ENCODE results near the gene TBC1D13.

Gene TBC1D13, protein sequence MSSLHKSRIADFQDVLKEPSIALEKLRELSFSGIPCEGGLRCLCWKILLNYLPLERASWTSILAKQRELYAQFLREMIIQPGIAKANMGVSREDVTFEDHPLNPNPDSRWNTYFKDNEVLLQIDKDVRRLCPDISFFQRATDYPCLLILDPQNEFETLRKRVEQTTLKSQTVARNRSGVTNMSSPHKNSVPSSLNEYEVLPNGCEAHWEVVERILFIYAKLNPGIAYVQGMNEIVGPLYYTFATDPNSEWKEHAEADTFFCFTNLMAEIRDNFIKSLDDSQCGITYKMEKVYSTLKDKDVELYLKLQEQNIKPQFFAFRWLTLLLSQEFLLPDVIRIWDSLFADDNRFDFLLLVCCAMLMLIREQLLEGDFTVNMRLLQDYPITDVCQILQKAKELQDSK

DNA sequence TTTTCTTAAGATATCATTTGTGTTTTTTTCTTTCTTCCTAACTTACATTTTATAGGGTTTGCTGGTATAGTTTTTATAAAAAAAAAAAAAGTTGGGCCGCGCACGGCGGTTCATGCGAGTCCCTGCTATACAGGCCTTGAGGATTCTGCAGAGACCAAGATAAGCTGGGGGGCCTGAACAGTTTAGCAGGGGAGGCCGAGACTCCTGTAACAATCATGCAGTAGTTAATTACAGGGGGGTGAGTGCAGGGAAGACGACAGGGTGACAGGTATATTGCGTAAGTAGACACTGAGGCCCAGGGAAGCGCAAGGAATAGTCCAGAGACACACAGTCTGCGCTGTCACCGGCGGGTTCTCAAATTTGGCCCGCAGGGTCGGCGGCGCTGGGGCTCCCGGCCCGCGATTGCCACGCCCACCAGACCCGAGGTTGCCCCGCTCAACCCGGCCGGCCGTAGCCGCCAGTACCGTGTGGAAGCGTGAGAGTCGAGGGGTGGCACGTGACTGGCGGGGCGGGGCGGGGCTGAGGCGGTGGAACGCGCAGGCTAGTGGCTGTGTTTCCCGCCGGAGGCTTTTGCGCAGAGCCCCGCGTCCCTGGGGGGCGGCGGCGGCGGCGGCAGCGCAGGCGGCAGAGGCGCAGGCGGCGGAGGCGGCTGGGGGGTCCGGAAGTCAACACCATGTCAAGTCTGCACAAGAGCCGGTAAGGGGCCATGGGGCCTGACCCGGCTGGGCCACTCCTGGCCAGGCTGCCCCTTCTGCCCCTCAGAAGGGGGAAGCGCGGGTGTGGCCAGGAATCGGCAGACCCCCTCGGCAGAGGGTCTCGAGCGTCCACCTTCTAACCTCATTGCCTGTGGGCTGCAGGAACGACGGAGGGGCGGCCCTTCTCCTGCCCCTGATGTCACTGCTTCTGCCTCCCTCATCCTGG lies at the start of gene TBC1D13:
Gene TBC1D13 (plus strand): TSS at position 573 of the 921 bp plus-strand sequence. CDS start 101 bp downstream, at position 674.
- peak within 1 kb of the TSS; percentile 81 to 86 for H3K9ac ChIP-seq (ENCODE audit: low read length in 2 of 2)
- peaks cover 14 to 15% of the 10 kb centered on the region in 2 donors for H3K36me3 ChIP-seq (ENCODE audit: control insufficient read depth in 2 of 2, insufficient read depth in 2 of 2, low read length in 2 of 2)
- peaks cover 18% of the 10 kb centered on the region for H3K4me1 ChIP-seq (ENCODE audit: control insufficient read depth, insufficient read depth, low read length)
- H3K27me3 ChIP-seq (ENCODE audit: control insufficient read depth in 1 of 2, insufficient read depth in 2 of 2, low read length in 2 of 2) = no peaks in the 10 kb centered on the region
- peak within 1 kb of the TSS; percentile 70 for H3K27ac ChIP-seq (ENCODE audit: low read length)
- H3K9me3 ChIP-seq (ENCODE audit: control insufficient read depth in 2 of 2, low read length in 2 of 2) = no peaks in the 10 kb centered on the region
- peak within 1 kb of the TSS; percentile 87 to 96 for H3K4me3 ChIP-seq (ENCODE audit: low read length in 2 of 2)

DNA sequence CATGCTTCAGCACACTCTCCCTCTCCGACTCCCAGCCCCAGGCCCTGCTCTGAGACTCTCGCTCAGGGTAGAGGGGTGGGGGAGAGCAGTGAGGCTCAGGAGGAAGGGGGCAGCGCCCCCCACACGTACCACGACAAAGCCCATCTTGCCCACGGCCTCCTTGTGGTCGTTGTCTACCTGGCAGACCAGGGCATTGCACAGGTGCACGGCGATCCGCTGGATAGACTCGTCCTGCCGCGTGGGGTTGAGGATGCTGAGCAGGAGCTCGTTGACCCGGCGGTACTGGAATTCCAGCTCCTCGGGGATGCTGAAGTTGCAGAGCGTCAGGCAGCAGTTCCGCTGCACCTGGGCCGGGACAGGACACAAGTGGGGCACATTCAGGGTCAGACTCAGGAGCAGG lies 44.7 kb upstream of the TBC1D13 start:
- Histone ChIP-seq H3K36me3 (ENCODE audit: control insufficient read depth in 2 of 2, insufficient read depth in 2 of 2, low read length in 2 of 2) (peaks cover 28 to 33% of the 10 kb centered on the region in 2 donors), H3K9ac (ENCODE audit: low read length in 2 of 2) (no peak overlapping the region), H3K4me3 (ENCODE audit: low read length in 2 of 2) (no peak overlapping the region), H3K27me3 (ENCODE audit: control insufficient read depth in 1 of 2, insufficient read depth in 2 of 2, low read length in 2 of 2) (no peaks in the 10 kb centered on the region), H3K27ac (ENCODE audit: low read length) (no peak overlapping the region), H3K9me3 (ENCODE audit: control insufficient read depth in 2 of 2, low read length in 2 of 2) (no peaks in the 10 kb centered on the region), H3K4me1 (ENCODE audit: control insufficient read depth, insufficient read depth, low read length) (no peaks in the 10 kb centered on the region)

DNA sequence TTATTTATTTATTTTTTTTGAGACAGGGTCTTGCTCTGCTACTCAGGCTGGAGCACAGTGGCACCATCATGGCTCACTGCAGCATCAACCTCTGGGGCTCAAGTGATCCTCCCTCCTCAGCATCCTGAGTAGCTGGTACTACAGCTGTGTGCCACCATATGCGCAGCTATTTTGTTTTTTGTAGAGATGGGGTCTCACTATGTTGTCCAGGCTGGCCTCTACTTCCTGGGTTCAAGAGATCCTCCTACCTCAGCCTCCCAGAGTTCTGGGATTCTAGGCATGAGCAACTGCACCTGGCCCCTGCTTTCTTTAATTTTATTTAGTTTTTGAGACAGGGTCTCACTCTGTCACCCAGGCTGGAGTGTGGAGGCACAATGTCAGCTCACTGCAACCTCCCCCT lies 43.6 kb upstream of the TBC1D13 start:
- Histone ChIP-seq H3K9me3 (ENCODE audit: control insufficient read depth in 2 of 2, low read length in 2 of 2) (no peaks in the 10 kb centered on the region), H3K27me3 (ENCODE audit: control insufficient read depth in 1 of 2, insufficient read depth in 2 of 2, low read length in 2 of 2) (no peaks in the 10 kb centered on the region), H3K9ac (ENCODE audit: low read length in 2 of 2) (no peak overlapping the region), H3K27ac (ENCODE audit: low read length) (no peak overlapping the region), H3K36me3 (ENCODE audit: control insufficient read depth in 2 of 2, insufficient read depth in 2 of 2, low read length in 2 of 2) (peaks cover 28 to 32% of the 10 kb centered on the region in 2 donors), H3K4me1 (ENCODE audit: control insufficient read depth, insufficient read depth, low read length) (no peaks in the 10 kb centered on the region), H3K4me3 (ENCODE audit: low read length in 2 of 2) (no peak overlapping the region)

DNA sequence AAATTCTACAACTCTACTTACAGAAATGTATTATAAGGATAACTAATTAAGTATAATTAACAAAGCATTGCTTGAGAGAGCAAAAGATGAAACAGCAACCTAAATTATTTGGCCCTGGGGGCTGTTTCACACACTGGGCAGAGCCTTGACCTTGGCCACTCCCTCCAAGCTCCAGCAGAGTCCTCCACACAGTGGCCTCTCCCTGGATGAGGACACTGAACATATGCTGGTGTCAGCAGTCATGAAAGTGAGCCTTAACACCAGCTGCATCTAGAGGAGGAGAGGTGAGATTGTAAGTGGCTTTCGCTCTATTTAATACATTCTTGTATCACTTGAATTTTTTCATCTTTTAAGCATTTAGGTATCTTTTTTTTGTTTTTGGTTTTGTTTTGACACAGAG lies 39.8 kb upstream of the TBC1D13 start:
- peaks cover 4 to 22% of the 10 kb centered on the region in 2 donors for H3K36me3 ChIP-seq (ENCODE audit: control insufficient read depth in 2 of 2, insufficient read depth in 2 of 2, low read length in 2 of 2)
- H3K9ac ChIP-seq (ENCODE audit: low read length in 2 of 2) = no peak overlapping the region
- H3K9me3 ChIP-seq (ENCODE audit: control insufficient read depth in 2 of 2, low read length in 2 of 2) = no peaks in the 10 kb centered on the region
- no peaks in the 10 kb centered on the region for H3K27me3 ChIP-seq (ENCODE audit: control insufficient read depth in 1 of 2, insufficient read depth in 2 of 2, low read length in 2 of 2)
- no peak overlapping the region for H3K4me3 ChIP-seq (ENCODE audit: low read length in 2 of 2)
- H3K4me1 ChIP-seq (ENCODE audit: control insufficient read depth, insufficient read depth, low read length) = no peaks in the 10 kb centered on the region
- no peak overlapping the region for H3K27ac ChIP-seq (ENCODE audit: low read length)

DNA sequence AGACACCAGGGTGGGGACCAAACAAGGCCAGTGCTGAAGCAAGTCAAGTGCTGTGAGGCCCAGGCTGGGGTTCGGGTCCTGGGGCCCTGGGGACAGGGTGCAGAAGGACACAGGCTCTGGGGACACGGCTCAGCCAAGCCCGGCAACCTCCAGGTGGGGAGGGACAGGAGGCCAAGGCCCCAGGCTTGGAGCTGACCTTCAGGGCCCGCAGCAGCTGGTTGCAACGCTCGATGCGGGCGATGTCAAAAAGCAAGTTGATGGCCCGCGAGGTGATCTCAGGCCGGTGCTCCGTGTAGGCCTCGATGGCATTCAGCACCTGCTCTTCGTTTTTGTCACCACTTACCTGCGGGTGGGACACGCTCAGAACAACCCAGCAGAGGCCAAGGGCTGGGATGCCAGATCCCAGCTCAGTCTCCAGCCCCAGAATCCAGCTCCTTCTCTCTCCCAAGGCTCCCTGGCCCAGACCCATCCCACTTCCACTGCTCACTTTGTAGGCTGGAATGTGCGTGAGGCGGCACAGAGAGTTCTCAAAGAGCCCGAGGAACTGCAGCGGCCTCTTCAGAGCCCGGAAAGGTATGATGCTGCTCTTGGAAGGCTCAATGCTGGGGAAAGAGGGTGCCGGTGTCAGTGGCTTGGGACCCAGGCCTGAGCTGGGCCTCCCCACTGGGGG lies 36.0 kb upstream of the TBC1D13 start:
- Histone ChIP-seq H3K36me3 (ENCODE audit: control insufficient read depth in 2 of 2, insufficient read depth in 2 of 2, low read length in 2 of 2) (peaks cover 23 to 40% of the 10 kb centered on the region in 2 donors), H3K4me3 (ENCODE audit: low read length in 2 of 2) (no peak overlapping the region), H3K4me1 (ENCODE audit: control insufficient read depth, insufficient read depth, low read length) (no peaks in the 10 kb centered on the region)

DNA sequence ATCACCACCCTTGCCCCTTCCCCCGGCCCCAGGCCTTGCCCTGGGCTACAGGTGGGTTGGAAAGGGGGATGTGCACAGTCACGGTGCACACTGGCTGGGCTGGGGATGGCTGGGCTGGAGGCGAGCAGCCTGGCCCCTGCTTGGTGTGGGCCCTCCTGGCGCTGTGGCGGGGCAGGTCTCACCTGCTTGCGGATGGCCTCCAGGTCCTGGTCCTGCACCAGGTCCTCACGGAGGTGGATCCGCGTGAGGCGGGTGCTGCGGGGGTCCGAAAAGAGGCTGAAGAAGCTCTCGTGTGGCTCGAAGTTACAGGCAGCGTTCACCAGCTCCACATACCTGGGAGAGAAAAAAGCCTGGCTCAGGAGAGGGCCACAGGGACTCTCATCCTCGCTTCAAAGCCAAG lies 33.4 kb upstream of the TBC1D13 start:
- Histone ChIP-seq H3K27me3 (ENCODE audit: control insufficient read depth in 1 of 2, insufficient read depth in 2 of 2, low read length in 2 of 2) (no peaks in the 10 kb centered on the region), H3K36me3 (ENCODE audit: control insufficient read depth in 2 of 2, insufficient read depth in 2 of 2, low read length in 2 of 2) (peaks cover 22 to 36% of the 10 kb centered on the region in 2 donors), H3K4me1 (ENCODE audit: control insufficient read depth, insufficient read depth, low read length) (no peaks in the 10 kb centered on the region), H3K9me3 (ENCODE audit: control insufficient read depth in 2 of 2, low read length in 2 of 2) (no peaks in the 10 kb centered on the region), H3K4me3 (ENCODE audit: low read length in 2 of 2) (no peak overlapping the region), H3K9ac (ENCODE audit: low read length in 2 of 2) (no peak overlapping the region), H3K27ac (ENCODE audit: low read length) (no peak overlapping the region)

More for the DNA sequence above, 36.0 kb upstream of the TBC1D13 start:
- no peak overlapping the region for H3K27ac ChIP-seq (ENCODE audit: low read length)
- H3K9ac ChIP-seq (ENCODE audit: low read length in 2 of 2) = no peak overlapping the region
- H3K9me3 ChIP-seq (ENCODE audit: control insufficient read depth in 2 of 2, low read length in 2 of 2) = no peaks in the 10 kb centered on the region
- H3K27me3 ChIP-seq (ENCODE audit: control insufficient read depth in 1 of 2, insufficient read depth in 2 of 2, low read length in 2 of 2) = no peaks in the 10 kb centered on the region

DNA sequence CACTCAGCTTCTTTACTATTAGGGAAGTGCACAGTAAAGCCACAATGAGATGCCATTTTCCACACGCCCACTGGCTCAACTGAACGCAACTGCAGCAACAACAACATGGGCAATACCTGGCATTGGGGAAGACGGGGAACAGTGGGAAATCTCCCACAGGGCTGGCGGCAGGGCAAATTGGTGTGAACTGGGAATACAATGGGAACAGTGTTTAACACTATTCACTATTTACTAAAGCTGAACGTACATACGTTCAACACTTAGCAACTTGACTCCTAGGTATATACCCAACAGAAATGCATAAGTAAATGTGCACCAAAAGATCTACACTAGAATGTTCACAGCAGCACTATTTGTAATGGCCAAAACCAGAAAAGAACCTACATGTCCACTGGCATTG lies 29.5 kb upstream of the TBC1D13 start:
- no peak overlapping the region for H3K9ac ChIP-seq (ENCODE audit: low read length in 2 of 2)
- no peak overlapping the region for H3K4me3 ChIP-seq (ENCODE audit: low read length in 2 of 2)
- no peaks in the 10 kb centered on the region for H3K27me3 ChIP-seq (ENCODE audit: control insufficient read depth in 1 of 2, insufficient read depth in 2 of 2, low read length in 2 of 2)
- no peak overlapping the region for H3K27ac ChIP-seq (ENCODE audit: low read length)
- no peaks in the 10 kb centered on the region for H3K4me1 ChIP-seq (ENCODE audit: control insufficient read depth, insufficient read depth, low read length)
- no peaks in the 10 kb centered on the region for H3K9me3 ChIP-seq (ENCODE audit: control insufficient read depth in 2 of 2, low read length in 2 of 2)
- peaks cover 18 to 21% of the 10 kb centered on the region in 2 donors for H3K36me3 ChIP-seq (ENCODE audit: control insufficient read depth in 2 of 2, insufficient read depth in 2 of 2, low read length in 2 of 2)

DNA sequence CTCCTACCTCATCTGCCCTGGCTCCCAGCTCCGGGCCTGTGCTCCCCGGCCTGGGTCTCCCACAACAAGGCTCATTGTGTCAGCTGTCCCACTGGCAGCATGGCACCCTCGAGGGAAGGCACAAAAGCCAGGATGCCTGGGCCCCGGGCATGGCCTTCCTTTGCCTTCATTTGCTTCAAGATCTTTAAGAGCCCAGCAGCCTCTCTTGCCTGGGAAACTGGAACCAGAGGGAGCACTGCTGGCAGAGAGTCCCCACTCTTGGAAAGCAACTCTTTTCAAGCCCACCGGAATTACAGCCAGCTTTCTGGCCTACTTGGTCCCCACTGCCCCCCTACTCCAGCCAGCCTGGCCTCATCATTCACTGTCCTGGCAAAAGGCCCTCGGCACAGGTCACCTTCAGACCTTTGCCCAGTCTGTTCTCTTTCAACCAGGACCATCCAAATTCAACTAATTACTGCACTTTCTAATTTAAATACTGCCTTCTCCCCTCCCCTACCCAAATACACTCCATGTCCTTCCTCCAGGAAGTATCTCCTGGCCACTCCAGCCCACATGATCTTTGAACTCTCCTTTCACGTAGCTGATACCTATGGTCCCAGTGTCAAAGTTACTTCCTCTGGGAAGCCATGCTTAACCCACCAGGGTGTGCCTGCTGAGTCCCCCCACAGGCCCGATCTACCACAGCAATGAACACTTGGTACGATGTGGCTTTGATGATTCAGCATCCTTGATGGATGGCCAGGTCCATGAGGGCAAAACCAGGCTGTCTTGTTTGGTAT lies 24.2 kb upstream of the TBC1D13 start:
- Histone ChIP-seq H3K9ac (ENCODE audit: low read length in 2 of 2) (peak overlapping the region; percentile 15 to 42), H3K4me3 (ENCODE audit: low read length in 2 of 2) (no peak overlapping the region), H3K27ac (ENCODE audit: low read length) (no peak overlapping the region), H3K4me1 (ENCODE audit: control insufficient read depth, insufficient read depth, low read length) (peaks cover 2% of the 10 kb centered on the region), H3K36me3 (ENCODE audit: control insufficient read depth in 2 of 2, insufficient read depth in 2 of 2, low read length in 2 of 2) (peaks cover 6 to 10% of the 10 kb centered on the region in 2 donors), H3K27me3 (ENCODE audit: control insufficient read depth in 1 of 2, insufficient read depth in 2 of 2, low read length in 2 of 2) (no peaks in the 10 kb centered on the region), H3K9me3 (ENCODE audit: control insufficient read depth in 2 of 2, low read length in 2 of 2) (no peaks in the 10 kb centered on the region)

DNA sequence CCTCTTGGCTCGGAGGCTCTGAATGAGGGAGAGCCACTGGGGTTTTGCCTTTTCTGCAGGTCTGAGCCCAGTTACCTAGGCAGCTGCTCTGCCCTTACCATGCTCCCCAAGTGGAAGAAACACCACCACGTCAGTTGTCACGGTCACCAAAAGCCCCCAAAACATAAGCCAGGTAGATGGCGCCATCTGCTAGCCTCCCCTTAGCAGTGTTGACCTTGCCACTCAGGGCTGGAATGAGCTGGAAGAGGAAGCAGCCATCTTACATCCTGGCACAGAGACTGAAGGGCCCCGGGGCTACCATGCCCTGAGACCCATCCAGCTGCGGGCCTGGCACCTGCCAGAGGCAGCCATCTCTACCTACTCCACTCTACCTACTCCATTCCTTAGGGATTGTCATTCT lies 22.7 kb upstream of the TBC1D13 start:
- Histone ChIP-seq H3K4me1 (ENCODE audit: control insufficient read depth, insufficient read depth, low read length) (peaks cover 8% of the 10 kb centered on the region), H3K27ac (ENCODE audit: low read length) (no peak overlapping the region), H3K27me3 (ENCODE audit: control insufficient read depth in 1 of 2, insufficient read depth in 2 of 2, low read length in 2 of 2) (no peaks in the 10 kb centered on the region), H3K4me3 (ENCODE audit: low read length in 2 of 2) (no peak overlapping the region), H3K36me3 (ENCODE audit: control insufficient read depth in 2 of 2, insufficient read depth in 2 of 2, low read length in 2 of 2) (peaks cover 6 to 12% of the 10 kb centered on the region in 2 donors), H3K9me3 (ENCODE audit: control insufficient read depth in 2 of 2, low read length in 2 of 2) (no peaks in the 10 kb centered on the region), H3K9ac (ENCODE audit: low read length in 2 of 2) (no peak overlapping the region)

DNA sequence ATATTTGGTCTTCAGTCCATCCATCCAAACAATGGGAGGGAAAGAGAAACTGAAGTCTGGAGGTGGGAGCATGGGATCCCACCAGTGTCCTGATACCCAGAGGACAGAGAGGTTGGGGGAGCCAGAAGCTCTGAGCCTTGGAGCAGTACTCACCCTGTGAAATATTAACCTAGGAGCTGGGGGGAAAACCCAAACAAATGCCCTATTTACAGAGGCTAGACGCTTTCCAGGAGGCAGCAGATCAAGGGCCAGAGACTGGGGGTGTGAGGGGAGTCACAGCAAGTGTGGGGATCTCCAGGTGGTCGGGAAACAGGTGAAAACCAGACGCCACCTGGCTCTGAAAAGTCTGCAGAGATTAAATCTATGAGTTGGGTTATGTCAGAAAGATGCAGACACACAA lies 21.6 kb upstream of the TBC1D13 start:
- Histone ChIP-seq H3K27me3 (ENCODE audit: control insufficient read depth in 1 of 2, insufficient read depth in 2 of 2, low read length in 2 of 2) (no peaks in the 10 kb centered on the region), H3K4me3 (ENCODE audit: low read length in 2 of 2) (no peak overlapping the region), H3K9ac (ENCODE audit: low read length in 2 of 2) (peak overlapping the region in 1 of 2 donors; percentile 5), H3K4me1 (ENCODE audit: control insufficient read depth, insufficient read depth, low read length) (peaks cover 12% of the 10 kb centered on the region), H3K9me3 (ENCODE audit: control insufficient read depth in 2 of 2, low read length in 2 of 2) (no peaks in the 10 kb centered on the region), H3K36me3 (ENCODE audit: control insufficient read depth in 2 of 2, insufficient read depth in 2 of 2, low read length in 2 of 2) (peaks cover 6 to 12% of the 10 kb centered on the region in 2 donors), H3K27ac (ENCODE audit: low read length) (no peak overlapping the region)

Data from stomach smooth muscle (tissue), 2 donors.